Measurements from ENCODE around the gene DUSP3. TPM values are rescaled to one million over a fixed set of nuclear protein-coding genes. Genes with fewer than 3 reads are reported as not detected.

The DUSP3 gene
- total RNA-seq, 1 experiment from 2014 or later = 16.9 TPM

DNA sequence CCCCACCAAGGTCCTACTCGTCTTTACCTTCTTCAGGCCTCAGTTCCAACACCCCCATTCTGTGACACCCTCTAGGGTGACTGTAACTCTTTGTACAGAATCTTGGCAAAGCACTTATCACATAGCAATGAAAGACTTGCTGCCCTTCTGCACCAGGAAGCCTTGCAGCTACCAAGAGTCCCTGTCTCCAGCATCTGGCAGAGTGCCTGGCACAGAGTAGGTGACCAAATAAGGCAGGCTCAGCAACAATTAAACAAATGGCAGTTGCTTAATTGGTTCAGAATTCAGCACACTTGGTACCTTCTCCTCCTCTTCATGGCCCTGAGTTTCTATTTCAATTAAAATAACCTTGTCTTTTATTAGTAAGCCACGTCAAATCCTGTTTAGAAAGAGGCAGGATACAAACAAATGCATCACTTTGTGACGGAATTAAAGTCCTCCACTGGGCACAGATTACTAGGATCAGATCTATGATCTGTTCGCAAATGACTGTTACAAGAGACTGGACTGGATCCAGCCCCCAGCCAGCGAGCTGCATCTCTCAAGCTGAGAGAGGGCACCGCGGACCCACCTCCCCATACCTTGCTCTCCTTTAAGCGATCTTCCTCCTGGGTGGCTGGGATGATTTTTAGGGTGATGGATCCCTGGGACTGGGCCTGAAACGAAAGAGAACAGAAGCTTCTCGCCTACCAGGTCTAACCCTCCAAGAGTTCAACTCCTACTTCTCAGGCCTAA is 44.7 kb upstream of the DUSP3 start:
- H3K27me3 ChIP-seq (ENCODE audit: insufficient read depth, low read length) = no peaks in the 10 kb centered on the region
- no peaks in the 10 kb centered on the region for H3K79me2 ChIP-seq (ENCODE audit: insufficient read depth, low read length)
- H3K27ac ChIP-seq (ENCODE audit: insufficient read length, low read depth, low read length) = no peak overlapping the region
- Mint-ChIP-seq H3K27ac (no peak overlapping the region), H3K27me3 (ENCODE audit: low read depth) (no peaks in the 10 kb centered on the region; the same call in 1 of the 2 replicates), H3K4me1 (no peaks in the 10 kb centered on the region), H3K4me3 (no peak overlapping the region), H3K9me3 (no peaks in the 10 kb centered on the region), H3K36me3 (ENCODE audit: insufficient read depth in 1 of 3, low read depth in 3 of 3) (peaks cover 2 to 10% (median 4%) of the 10 kb centered on the region in 3 experiments; a peak in 6 of 7 replicates)
- H2AFZ ChIP-seq (ENCODE audit: low read length) = no peak overlapping the region
- no peak overlapping the region for H3K56ac ChIP-seq (ENCODE audit: insufficient read length, low read depth, low read length)
- H2BK15ac ChIP-seq (ENCODE audit: low read depth, low read length) = no peak overlapping the region
- no peaks in the 10 kb centered on the region for H3K4me1 ChIP-seq (ENCODE audit: insufficient read depth, low read length)
- H4K5ac ChIP-seq (ENCODE audit: insufficient read length, low read depth, low read length) = no peak overlapping the region
- H3K9ac ChIP-seq (ENCODE audit: extremely low read depth, insufficient read length, low read length) = no peak overlapping the region
- no peak overlapping the region for H3K4ac ChIP-seq (ENCODE audit: low read depth, low read length)
- no peak overlapping the region for H3K18ac ChIP-seq (ENCODE audit: insufficient read length, low read depth, low read length)
- H2BK120ac ChIP-seq (ENCODE audit: low read depth, low read length, poor library complexity, severe bottlenecking) = no peak overlapping the region
- no peak overlapping the region for H3K4me2 ChIP-seq (ENCODE audit: insufficient read depth, insufficient read length, low read length)
- H3T11ph ChIP-seq (ENCODE audit: low read length) = no peak overlapping the region
- no peak overlapping the region for H2BK12ac ChIP-seq (ENCODE audit: insufficient read length, low read depth, low read length)
- H2AK5ac ChIP-seq (ENCODE audit: insufficient read length, low read length) = no peak overlapping the region
- H4K8ac ChIP-seq (replicated peaks; ENCODE audit: insufficient read length, low read depth, low read length) = no peak overlapping the region
- no peaks in the 10 kb centered on the region for H3K23me2 ChIP-seq (ENCODE audit: insufficient read length, low read depth, low read length, poor library complexity, severe bottlenecking)
- H3K9me3 ChIP-seq (ENCODE audit: control insufficient read depth, low read depth, low read length) = no peaks in the 10 kb centered on the region
- no peak overlapping the region for H2BK5ac ChIP-seq (ENCODE audit: insufficient read length, low read length)
- H3K14ac ChIP-seq (ENCODE audit: insufficient read depth, low read length) = no peak overlapping the region
- TF ChIP-seq, protein P1, sequence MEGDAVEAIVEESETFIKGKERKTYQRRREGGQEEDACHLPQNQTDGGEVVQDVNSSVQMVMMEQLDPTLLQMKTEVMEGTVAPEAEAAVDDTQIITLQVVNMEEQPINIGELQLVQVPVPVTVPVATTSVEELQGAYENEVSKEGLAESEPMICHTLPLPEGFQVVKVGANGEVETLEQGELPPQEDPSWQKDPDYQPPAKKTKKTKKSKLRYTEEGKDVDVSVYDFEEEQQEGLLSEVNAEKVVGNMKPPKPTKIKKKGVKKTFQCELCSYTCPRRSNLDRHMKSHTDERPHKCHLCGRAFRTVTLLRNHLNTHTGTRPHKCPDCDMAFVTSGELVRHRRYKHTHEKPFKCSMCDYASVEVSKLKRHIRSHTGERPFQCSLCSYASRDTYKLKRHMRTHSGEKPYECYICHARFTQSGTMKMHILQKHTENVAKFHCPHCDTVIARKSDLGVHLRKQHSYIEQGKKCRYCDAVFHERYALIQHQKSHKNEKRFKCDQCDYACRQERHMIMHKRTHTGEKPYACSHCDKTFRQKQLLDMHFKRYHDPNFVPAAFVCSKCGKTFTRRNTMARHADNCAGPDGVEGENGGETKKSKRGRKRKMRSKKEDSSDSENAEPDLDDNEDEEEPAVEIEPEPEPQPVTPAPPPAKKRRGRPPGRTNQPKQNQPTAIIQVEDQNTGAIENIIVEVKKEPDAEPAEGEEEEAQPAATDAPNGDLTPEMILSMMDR (conservative IDR thresholded peaks at IDR 0.05) = no peak
- DNase-seq = no peak
- H4K91ac ChIP-seq (ENCODE audit: insufficient read length, low read depth, low read length) = no peak overlapping the region
- H4K20me1 ChIP-seq (ENCODE audit: control insufficient read depth, insufficient read depth, insufficient read length) = no peaks in the 10 kb centered on the region
- no peak overlapping the region for H3K23ac ChIP-seq (ENCODE audit: insufficient read length, low read depth, low read length)
- WGBS (ENCODE audit: extremely low coverage, insufficient read length, low lambda C conversion rate) = no CpG with 5 or more reads among the region's 10 CpGs
- no peaks in the 10 kb centered on the region for H3K79me1 ChIP-seq (ENCODE audit: insufficient read depth, low read depth, low read length, poor library complexity, severe bottlenecking)
- H2BK20ac ChIP-seq (ENCODE audit: low read depth, low read length, poor library complexity, severe bottlenecking) = no peak overlapping the region
